C4-2B (cell line): ENCODE data around the gene NAPA.

Source experiments
- H3K27ac ChIP-seq: fragments of 450-650 bp; 2 replicates; pipeline ENCODE4 v1.5.1; 2017
- ZFX ChIP-seq: fragments of 450-650 bp; IDR thresholded peaks from 2 replicates; pipeline ENCODE4 v1.6.1; 2017
- TF ChIP-seq, protein P1 (sequence below): fragments of 450-650 bp; conservative IDR thresholded peaks from 2 replicates; pipeline ENCODE4 v1.5.1; 2017; ENCODE audit warnings: mild to moderate bottlenecking

NAPA gene

GRCh38 chr19:47483200-47483599 lies 31.7 kb downstream of the NAPA start:
- no peak overlapping the region; the same call in 1 of the 2 replicates for H3K27ac ChIP-seq

DNA sequence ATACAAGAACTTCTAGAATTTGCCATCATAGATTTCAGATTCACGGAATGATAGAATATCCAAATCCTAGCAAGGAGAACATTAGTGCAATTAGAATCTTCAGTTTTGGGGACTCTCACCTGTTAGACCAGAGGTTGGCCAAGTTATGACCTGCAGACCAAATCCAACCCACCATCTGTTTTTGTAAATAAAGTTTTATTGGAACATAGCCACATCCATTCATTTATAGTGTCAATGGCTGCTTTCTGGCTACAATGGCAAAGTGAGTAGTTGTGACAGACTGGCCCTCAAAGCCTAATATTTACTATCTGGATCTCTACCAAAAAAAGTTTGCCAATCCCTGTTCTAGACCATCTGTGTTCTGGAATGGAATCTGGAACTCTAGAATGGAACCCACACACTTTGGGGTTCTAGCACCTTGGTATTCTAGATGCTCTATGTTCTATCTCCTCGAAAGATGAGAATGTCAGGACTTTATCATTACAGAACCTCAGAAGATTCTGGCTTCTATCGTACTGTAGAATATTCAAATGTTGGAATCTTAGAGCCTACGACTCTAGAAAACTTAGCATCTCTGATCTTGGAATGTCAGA lies 33.3 kb downstream of the NAPA start:
- TF ChIP-seq, protein P1, sequence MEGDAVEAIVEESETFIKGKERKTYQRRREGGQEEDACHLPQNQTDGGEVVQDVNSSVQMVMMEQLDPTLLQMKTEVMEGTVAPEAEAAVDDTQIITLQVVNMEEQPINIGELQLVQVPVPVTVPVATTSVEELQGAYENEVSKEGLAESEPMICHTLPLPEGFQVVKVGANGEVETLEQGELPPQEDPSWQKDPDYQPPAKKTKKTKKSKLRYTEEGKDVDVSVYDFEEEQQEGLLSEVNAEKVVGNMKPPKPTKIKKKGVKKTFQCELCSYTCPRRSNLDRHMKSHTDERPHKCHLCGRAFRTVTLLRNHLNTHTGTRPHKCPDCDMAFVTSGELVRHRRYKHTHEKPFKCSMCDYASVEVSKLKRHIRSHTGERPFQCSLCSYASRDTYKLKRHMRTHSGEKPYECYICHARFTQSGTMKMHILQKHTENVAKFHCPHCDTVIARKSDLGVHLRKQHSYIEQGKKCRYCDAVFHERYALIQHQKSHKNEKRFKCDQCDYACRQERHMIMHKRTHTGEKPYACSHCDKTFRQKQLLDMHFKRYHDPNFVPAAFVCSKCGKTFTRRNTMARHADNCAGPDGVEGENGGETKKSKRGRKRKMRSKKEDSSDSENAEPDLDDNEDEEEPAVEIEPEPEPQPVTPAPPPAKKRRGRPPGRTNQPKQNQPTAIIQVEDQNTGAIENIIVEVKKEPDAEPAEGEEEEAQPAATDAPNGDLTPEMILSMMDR = no peak
- no peak for TF ChIP-seq ZFX
- H3K27ac ChIP-seq = no peak overlapping the region

More at GRCh38 chr19:47483200-47483599, 31.7 kb downstream of the NAPA start:
- TF ChIP-seq, protein P1 = no peak
- no peak for TF ChIP-seq ZFX

DNA sequence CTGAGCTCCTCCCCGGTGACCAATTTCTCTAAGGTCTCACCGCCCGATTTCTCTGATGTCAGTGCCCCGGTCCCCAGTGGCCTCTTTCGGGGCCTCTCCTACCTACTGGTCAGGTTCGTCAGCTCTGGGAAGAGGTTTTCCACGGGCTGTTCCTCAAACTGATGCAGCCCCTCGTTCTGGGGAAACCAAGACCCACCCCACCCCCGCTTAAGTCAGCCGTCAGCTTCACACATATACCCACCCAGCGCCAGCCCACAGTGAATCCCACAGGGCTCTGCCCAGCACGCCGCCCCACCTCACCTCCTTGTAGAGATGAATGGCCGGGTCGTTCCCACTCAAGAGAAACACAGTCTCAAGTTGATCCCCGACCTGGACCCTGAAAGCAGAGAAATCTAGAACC lies 34.2 kb downstream of the NAPA start:
- TF ChIP-seq ZFX = no peak
- TF ChIP-seq, protein P1 = no peak
- no peak overlapping the region for H3K27ac ChIP-seq

DNA sequence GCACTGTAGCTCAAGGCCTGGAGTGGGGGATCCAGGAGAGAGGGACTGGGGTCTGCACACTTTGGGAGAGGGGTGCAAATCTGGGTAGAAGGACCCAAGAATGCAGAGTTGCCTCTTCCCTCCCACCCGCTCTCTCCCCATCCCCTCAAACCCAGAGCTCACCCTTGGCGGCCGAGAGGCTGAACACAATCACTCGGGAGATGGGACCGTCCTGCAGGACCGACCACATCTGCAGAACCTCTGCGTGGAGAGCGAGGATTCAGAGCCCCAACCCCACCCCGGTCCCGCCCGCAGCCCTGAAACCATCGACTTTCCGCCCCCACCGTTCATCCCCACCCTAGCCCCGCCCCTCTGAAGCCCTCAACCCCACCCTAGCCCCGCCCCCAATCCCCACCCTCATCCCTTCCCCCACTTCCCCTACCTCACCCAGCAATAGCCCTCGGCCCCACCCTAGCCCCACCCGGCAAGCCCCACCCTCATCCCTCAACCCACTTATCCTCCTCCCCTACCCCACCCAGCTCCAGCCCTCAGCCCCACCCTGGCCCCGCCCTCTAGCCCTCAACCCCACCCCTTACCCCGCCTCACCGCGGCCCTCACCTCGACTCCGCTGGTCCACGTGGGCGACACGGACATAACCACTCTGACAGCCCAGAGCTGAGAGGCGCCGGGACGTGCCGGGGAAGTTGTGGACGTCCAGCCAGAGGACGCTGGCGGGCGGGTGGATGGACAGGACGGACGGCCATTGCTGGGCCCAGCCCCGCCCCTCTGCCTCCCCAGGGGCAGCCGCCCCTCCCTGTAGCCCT lies 35.0 kb downstream of the NAPA start:
- TF ChIP-seq, protein P1 = no peak
- no peak for TF ChIP-seq ZFX
- H3K27ac ChIP-seq = no peak overlapping the region

GRCh38 chr19:47476438-47476972 lies 38.4 kb downstream of the NAPA start:
- TF ChIP-seq, protein P1 = no peak
- TF ChIP-seq ZFX = no peak
- no peak overlapping the region for H3K27ac ChIP-seq

DNA sequence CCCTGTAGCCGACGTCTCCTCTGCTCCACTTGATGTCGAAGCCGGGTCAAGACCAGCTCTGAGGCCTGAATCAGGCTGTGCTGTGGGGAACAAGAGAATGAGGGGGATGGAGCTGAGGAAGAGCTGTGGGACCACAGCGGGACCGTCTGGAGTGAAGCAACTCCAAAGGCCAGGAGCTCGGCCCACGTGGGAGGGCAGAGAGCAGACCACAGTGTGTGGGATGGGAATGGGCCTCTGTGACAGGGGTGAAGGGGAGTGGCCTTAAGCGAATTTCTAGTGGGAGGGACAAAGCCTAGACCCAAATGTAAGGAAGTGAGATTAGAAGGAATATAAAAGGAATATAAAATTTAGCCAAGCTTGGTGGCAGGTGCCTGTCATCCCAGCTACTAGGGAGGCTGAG lies 39.4 kb downstream of the NAPA start:
- H3K27ac ChIP-seq = no peak overlapping the region
- TF ChIP-seq ZFX = no peak
- TF ChIP-seq, protein P1 = no peak

DNA sequence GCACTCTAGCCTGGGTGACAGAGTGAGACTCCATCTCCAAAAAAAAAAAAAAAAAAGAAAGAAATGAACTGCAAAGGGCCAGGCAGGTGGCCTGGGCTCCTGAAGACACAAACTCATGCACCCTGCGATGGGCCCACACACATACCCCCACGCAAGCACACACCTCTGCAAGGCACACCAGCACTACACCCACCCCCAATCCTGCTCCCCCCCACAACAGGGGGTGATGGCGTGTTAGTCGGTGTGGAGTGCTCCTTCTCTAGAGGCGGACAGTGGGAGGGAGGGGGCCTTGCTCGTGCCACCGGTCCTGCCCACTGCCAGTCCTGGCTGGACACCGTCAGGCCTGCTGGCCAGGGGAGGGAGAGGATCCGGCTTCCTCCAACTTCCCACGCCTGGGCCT lies 41.5 kb downstream of the NAPA start:
- H3K27ac ChIP-seq = no peak overlapping the region
- TF ChIP-seq, protein P1 = no peak
- TF ChIP-seq ZFX = no peak
